ENCODE results near the gene CCDC30. TPM values are rescaled to one million over a fixed set of nuclear protein-coding genes. Genes with fewer than 3 reads are reported as not detected.

CCDC30 gene
- polyA plus RNA-seq (2012; ENCODE audit: insufficient read depth, insufficient read length), result not detected

GRCh38 chr1:42462828-42463763, at the start of gene CCDC30:
Gene CCDC30, plus strand, starts transcription at chr1:42463286. Its CDS starts 17,266 bp downstream, at chr1:42480552.
- peak; percentile 99 for DNase-seq (ENCODE audit: low read depth, low spot score)

GRCh38 chr1:42414551-42415496, 48.3 kb upstream of the CCDC30 start:
- H3K4me3 ChIP-seq (ENCODE audit: low read length), result no peak overlapping the region
- DNase-seq (ENCODE audit: low read depth, low spot score), result no peak

More at GRCh38 chr1:42462828-42463763, at the start of gene CCDC30:
- peak within 1 kb of the TSS; percentile 58 for H3K4me3 ChIP-seq (ENCODE audit: low read length)

GRCh38 chr1:42417166-42417565, 45.9 kb upstream of the CCDC30 start:
- no peak overlapping the region for H3K4me3 ChIP-seq (ENCODE audit: low read length)
- no peak for DNase-seq (ENCODE audit: low read depth, low spot score)

- no peak for DNase-seq (ENCODE audit: low read depth, low spot score)
- H3K4me3 ChIP-seq (ENCODE audit: low read length), result no peak overlapping the region
Observed at GRCh38 chr1:42418516-42418915, 44.6 kb upstream of the CCDC30 start.

GRCh38 chr1:42419126-42419821, 43.8 kb upstream of the CCDC30 start:
- no peak overlapping the region for H3K4me3 ChIP-seq (ENCODE audit: low read length)
- DNase-seq (ENCODE audit: low read depth, low spot score), result no peak

- no peak overlapping the region for H3K4me3 ChIP-seq (ENCODE audit: low read length)
- DNase-seq (ENCODE audit: low read depth, low spot score), result no peak
Observed at GRCh38 chr1:42420121-42420520, 43.0 kb upstream of the CCDC30 start.

GRCh38 chr1:42420911-42421585, 42.0 kb upstream of the CCDC30 start:
- peak; percentile 5 for DNase-seq (ENCODE audit: low read depth, low spot score)
- no peak overlapping the region for H3K4me3 ChIP-seq (ENCODE audit: low read length)

GRCh38 chr1:42422737-42423136, 40.3 kb upstream of the CCDC30 start:
- H3K4me3 ChIP-seq (ENCODE audit: low read length), result no peak overlapping the region
- no peak for DNase-seq (ENCODE audit: low read depth, low spot score)

GRCh38 chr1:42423681-42424080, 39.4 kb upstream of the CCDC30 start:
- no peak for DNase-seq (ENCODE audit: low read depth, low spot score)
- H3K4me3 ChIP-seq (ENCODE audit: low read length), result no peak overlapping the region

- DNase-seq (ENCODE audit: low read depth, low spot score), result no peak
- no peak overlapping the region for H3K4me3 ChIP-seq (ENCODE audit: low read length)
Observed at GRCh38 chr1:42424201-42424600, 38.9 kb upstream of the CCDC30 start.

GRCh38 chr1:42427240-42427639, 35.8 kb upstream of the CCDC30 start:
- DNase-seq (ENCODE audit: low read depth, low spot score), result no peak
- H3K4me3 ChIP-seq (ENCODE audit: low read length), result no peak overlapping the region

GRCh38 chr1:42429603-42430002, 33.5 kb upstream of the CCDC30 start:
- no peak for DNase-seq (ENCODE audit: low read depth, low spot score)
- no peak overlapping the region for H3K4me3 ChIP-seq (ENCODE audit: low read length)

- no peak overlapping the region for H3K4me3 ChIP-seq (ENCODE audit: low read length)
- DNase-seq (ENCODE audit: low read depth, low spot score), result no peak
Observed at GRCh38 chr1:42430286-42431135, 32.6 kb upstream of the CCDC30 start.

- no peak overlapping the region for H3K4me3 ChIP-seq (ENCODE audit: low read length)
- DNase-seq (ENCODE audit: low read depth, low spot score), result no peak
Observed at GRCh38 chr1:42431514-42431913, 31.6 kb upstream of the CCDC30 start.

- DNase-seq (ENCODE audit: low read depth, low spot score), result no peak
Observed at GRCh38 chr1:42432714-42433113, 30.4 kb upstream of the CCDC30 start.

GRCh38 chr1:42433369-42433768, 29.7 kb upstream of the CCDC30 start:
- no peak overlapping the region for H3K4me3 ChIP-seq (ENCODE audit: low read length)
- no peak for DNase-seq (ENCODE audit: low read depth, low spot score)

More at GRCh38 chr1:42432714-42433113, 30.4 kb upstream of the CCDC30 start:
- no peak overlapping the region for H3K4me3 ChIP-seq (ENCODE audit: low read length)

GRCh38 chr1:42434340-42434739, 28.7 kb upstream of the CCDC30 start:
- H3K4me3 ChIP-seq (ENCODE audit: low read length), result no peak overlapping the region
- DNase-seq (ENCODE audit: low read depth, low spot score), result no peak

GRCh38 chr1:42439940-42440339, 23.1 kb upstream of the CCDC30 start:
- H3K4me3 ChIP-seq (ENCODE audit: low read length), result no peak overlapping the region
- no peak for DNase-seq (ENCODE audit: low read depth, low spot score)

All from Jurkat, Clone E6-1 (cell line).